Right lobe of liver (tissue), 4 donors: ENCODE results near the gene KRTAP3-2.
"Not testable (repeated sequence)": the region's sequence is repeated elsewhere in the genome, so short reads cannot be mapped to it uniquely, and the experiment has no call there.

Experiments
- CTCF ChIP-seq, 4 donors: fragments of 200-600 bp in 3 of 4; fragments of 450-650 bp in 1 of 4; IDR thresholded peaks; one replicate each; pipeline versions ENCODE4 v1.5.1 to v1.8.0; 2016 to 2022; ENCODE audit warnings: antibody characterized with exemption in 4 of 4, mild to moderate bottlenecking in 2 of 4
- POLR2A ChIP-seq: fragments of 450-650 bp; IDR thresholded peaks from one replicate; pipeline ENCODE4 v1.6.1; 2017; ENCODE audit warnings: antibody characterized with exemption, mild to moderate bottlenecking
- donor health status: DM: no; HTN: no; CAD: no.
- donor health status: DM: no; HTN: no; CAD: no.
- donor health status: DM: no; HTN: yes; CAD: no.

- TF ChIP-seq CTCF (IDR thresholded peaks at IDR 0.05); POLR2A: not testable (repeated sequence)
Observed at GRCh38 chr17:41046735-41047465, 47.2 kb upstream of the KRTAP3-2 start, which contains the start of gene KRTAP2-1.
